CD4-positive, alpha-beta memory T cell (primary cell): ENCODE data around the gene OTUD6A. TPM values are rescaled to one million over a fixed set of nuclear protein-coding genes. Genes with fewer than 3 reads are reported as not detected.
A peak's percentile ranks its signal among the peaks of the same experiment; 100 is the strongest.
"Not testable (repeated sequence)": the region's sequence is repeated elsewhere in the genome, so short reads cannot be mapped to it uniquely, and the experiment has no call there.

Source experiments
- CTCF ChIA-PET: fragments of 350-600 bp; sonication (Branson Sonifier 250); formaldehyde crosslinking; loops from one replicate; lab custom pipeline; 2021; ENCODE audit warnings: inconsistent platforms; ENCODE audit not compliant: partially characterized antibody; lab: Charles Lee
- POLR2A ChIA-PET: fragments of 350-600 bp; sonication (Branson Sonifier 250); formaldehyde crosslinking; loops from one replicate; lab custom pipeline; 2021; ENCODE audit not compliant: partially characterized antibody; lab: Charles Lee
- DNase-seq, 5 donors: peaks; one replicate each; pipeline versions ENCODE4 v3.0.0 to v3.0.0-alpha.2; 2020 to 2022; ENCODE audit warnings: mixed read lengths in 1 of 5
- H3K27ac ChIP-seq: one replicate; pipeline ENCODE4 v1.7.0; 2013; ENCODE audit warnings: low read depth, low read length
- H3K27me3 ChIP-seq: 2 replicates; pipeline ENCODE4 v1.7.0; 2013; ENCODE audit warnings: mild to moderate bottlenecking, low read length, moderate library complexity; ENCODE audit not compliant: insufficient read depth
- H3K36me3 ChIP-seq: 2 replicates; pipeline ENCODE4 v1.7.0; 2013; ENCODE audit warnings: mild to moderate bottlenecking, low read length, moderate library complexity; ENCODE audit not compliant: insufficient read depth
- H3K4me1 ChIP-seq: 2 replicates; pipeline ENCODE4 v1.7.0; 2013; ENCODE audit warnings: mild to moderate bottlenecking, low read length, moderate library complexity; ENCODE audit not compliant: insufficient read depth
- H3K4me3 ChIP-seq, 2 donors: one replicate each; pipeline ENCODE4 v1.7.0; 2013; ENCODE audit warnings: low read length in 2 of 2, mild to moderate bottlenecking in 1 of 2
- H3K9me3 ChIP-seq, 2 donors: one replicate each; pipeline ENCODE4 v1.7.0; 2013; ENCODE audit warnings: low read length in 2 of 2, control low read depth in 1 of 2; ENCODE audit not compliant: control insufficient read depth in 1 of 2
- H3K27ac Mint-ChIP-seq, 7 donors: one replicate each; pipeline ENCODE4 v1.8.0; 2020 to 2021; ENCODE audit warnings: mixed read lengths in 7 of 7, mild to moderate bottlenecking in 6 of 7, inconsistent platforms in 3 of 7, moderate library complexity in 3 of 7
- H3K27me3 Mint-ChIP-seq, 2 donors: one replicate each; pipeline ENCODE4 v1.8.0; 2020 to 2021; ENCODE audit warnings: mixed read lengths in 2 of 2
- H3K36me3 Mint-ChIP-seq, 2 donors: one replicate each; pipeline ENCODE4 v1.8.0; 2020 to 2021; ENCODE audit warnings: mixed read lengths in 2 of 2, inconsistent platforms in 1 of 2, mild to moderate bottlenecking in 1 of 2
- H3K4me1 Mint-ChIP-seq, 4 donors: one replicate each; pipeline ENCODE4 v1.8.0; 2020 to 2021; ENCODE audit warnings: mixed read lengths in 4 of 4, mild to moderate bottlenecking in 1 of 4
- H3K4me3 Mint-ChIP-seq, 8 donors: one replicate each; pipeline ENCODE4 v1.8.0; 2020 to 2021; ENCODE audit warnings: mixed read lengths in 8 of 8, mild to moderate bottlenecking in 7 of 8, moderate library complexity in 6 of 8, inconsistent platforms in 3 of 8
- H3K9me3 Mint-ChIP-seq, 8 donors: one replicate each; pipeline ENCODE4 v1.8.0; 2020 to 2021; ENCODE audit warnings: mixed read lengths in 8 of 8, mild to moderate bottlenecking in 5 of 8, inconsistent platforms in 3 of 8, moderate library complexity in 1 of 8
- intact Hi-C: fragments of 100-400 bp; cut with micrococcal nuclease; formaldehyde crosslinking; loops from one replicate; pipeline ENCODE4 v1.15.1; 2023
- microRNA-seq: library from miRNA; unstranded; fragments of <30 nt; microRNA quantifications from one replicate; pipeline ENCODE4 v1.2.0, GENCODE V29; 2021; ENCODE audit warnings: borderline replicate concordance, borderline number of aligned reads, borderline microRNAs expressed, mixed read lengths
- polyA plus RNA-seq, 2 donors: library from polyadenylated mRNA; unstranded; fragments of 300-500 nt; fragmentation: Illumina TruSeq; gene quantifications; one replicate each; pipeline ENCODE4 v1.2.3, GENCODE V29; 2021
- total RNA-seq, 2 experiments: library from RNA; stranded (reverse); gene quantifications; one replicate each; pipeline ENCODE4 v1.2.3, GENCODE V29; 2021

Gene OTUD6A
- total and polyA plus RNA-seq, 4 experiments from 2014 or later, result not detected

DNA sequence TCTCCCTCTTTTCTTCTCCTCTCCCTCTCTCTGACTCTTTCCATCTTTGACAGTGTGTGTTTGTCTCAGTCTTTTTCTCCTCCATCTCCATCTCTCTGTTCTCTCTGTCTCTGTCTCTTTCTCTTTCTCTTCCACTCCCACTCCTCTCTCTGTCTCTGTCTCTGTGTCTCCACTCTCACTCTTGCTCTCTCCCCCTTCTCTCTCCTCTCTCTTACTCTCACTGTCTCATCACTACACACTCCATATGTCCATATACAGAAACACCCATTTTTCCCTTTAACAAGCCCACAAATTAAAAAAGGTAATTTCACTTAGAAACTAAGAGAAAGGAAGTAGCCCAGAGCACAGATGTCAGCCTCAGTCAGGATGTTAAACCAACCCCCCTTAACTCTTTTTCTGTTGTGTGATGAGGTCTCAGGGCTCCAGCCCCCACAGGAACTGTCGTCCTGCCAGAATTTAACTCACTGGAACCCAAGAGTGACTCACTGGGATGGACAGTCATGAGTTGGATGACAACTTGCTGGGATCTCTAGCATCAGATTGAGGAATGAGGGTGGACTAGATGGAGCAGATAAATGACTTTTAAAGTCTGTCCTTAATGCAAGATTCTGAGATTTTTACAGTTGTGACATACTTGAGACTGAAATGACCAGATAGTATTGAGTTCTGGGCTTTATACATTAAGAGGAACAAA, 27.5 kb downstream of the OTUD6A start:
- no peak overlapping the region for H3K4me3 ChIP-seq
- no peak for DNase-seq
- no peaks in the 10 kb centered on the region for H3K4me1 Mint-ChIP-seq
- H3K27me3 ChIP-seq, result no peaks in the 10 kb centered on the region
- H3K27ac ChIP-seq, result no peak overlapping the region
- POLR2A ChIA-PET, result no interaction called here
- no peak overlapping the region for H3K27ac Mint-ChIP-seq
- H3K36me3 Mint-ChIP-seq, result no peaks in the 10 kb centered on the region
- CTCF ChIA-PET, result no interaction called here
- H3K36me3 ChIP-seq, result no peaks in the 10 kb centered on the region
- no peaks in the 10 kb centered on the region for H3K27me3 Mint-ChIP-seq
- H3K9me3 Mint-ChIP-seq, result no peaks in the 10 kb centered on the region
- no peaks in the 10 kb centered on the region for H3K9me3 ChIP-seq
- no peak overlapping the region for H3K4me3 Mint-ChIP-seq
- H3K4me1 ChIP-seq, result no peaks in the 10 kb centered on the region
- intact Hi-C loops, result no loop called here

DNA sequence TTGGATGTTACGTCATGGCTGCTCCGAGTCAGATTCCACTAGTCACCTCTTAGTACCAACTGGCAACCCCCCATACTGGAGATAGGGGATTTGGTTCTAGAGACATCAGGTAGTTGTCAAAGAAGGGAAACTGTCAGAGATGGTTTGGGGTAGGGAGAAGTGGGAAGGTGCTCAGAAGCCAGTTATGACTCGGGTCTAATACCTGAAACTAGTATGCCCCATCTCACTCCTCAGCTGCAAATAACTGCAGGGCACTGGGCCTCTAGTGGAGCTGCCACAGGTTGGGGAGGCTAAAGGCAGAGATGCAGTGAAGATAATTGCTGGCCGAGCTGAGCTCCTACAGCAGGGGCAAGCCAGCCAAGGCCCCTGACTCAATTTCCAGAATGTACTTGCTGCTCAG, 30.0 kb downstream of the OTUD6A start:
- H3K4me1 ChIP-seq, result no peaks in the 10 kb centered on the region
- H3K27me3 ChIP-seq, result no peaks in the 10 kb centered on the region
- H3K27ac ChIP-seq, result no peak overlapping the region
- Mint-ChIP-seq H3K27ac (no peak overlapping the region), H3K4me1 (no peaks in the 10 kb centered on the region), H3K4me3 (no peak overlapping the region), H3K27me3 (no peaks in the 10 kb centered on the region), H3K36me3 (no peaks in the 10 kb centered on the region), H3K9me3 (no peaks in the 10 kb centered on the region)
- intact Hi-C loops, result no loop called here
- H3K9me3 ChIP-seq, result no peaks in the 10 kb centered on the region
- no peaks in the 10 kb centered on the region for H3K36me3 ChIP-seq
- no peak overlapping the region for H3K4me3 ChIP-seq
- POLR2A ChIA-PET, result no interaction called here
- CTCF ChIA-PET, result no interaction called here
- DNase-seq, result no peak

DNA sequence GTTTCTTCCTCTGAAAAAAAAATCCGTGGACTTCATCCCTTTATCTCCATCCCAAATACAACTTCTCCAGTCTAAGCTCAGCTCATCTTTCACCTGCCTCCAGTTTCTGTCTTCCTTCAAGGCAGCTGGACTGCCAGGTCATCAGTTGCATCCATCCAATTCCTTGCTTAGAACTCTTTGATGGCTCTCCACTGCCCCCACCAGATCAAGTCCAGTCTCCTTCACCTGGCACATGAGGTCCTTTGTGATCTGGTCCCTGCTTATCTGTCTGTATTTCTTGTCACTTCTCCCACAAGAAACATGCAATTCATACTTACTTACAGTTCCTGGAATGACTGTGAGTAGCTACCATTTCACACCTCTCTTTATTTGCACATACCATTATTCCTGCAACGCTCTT, 33.8 kb downstream of the OTUD6A start:
- CTCF ChIA-PET, result interaction anchor here (0.9 to 3.5 kb wide), 4 partner anchors 8 to 1273 kb away, joined by 3 to 17 read pairs (median 6); partner anchors contain the start of gene IGBP1
- H3K9me3 ChIP-seq, result no peaks in the 10 kb centered on the region
- no peak overlapping the region for H3K4me3 ChIP-seq
- H3K27me3 Mint-ChIP-seq, result peaks cover 2 to 5% of the 10 kb centered on the region in 2 donors
- H3K4me3 Mint-ChIP-seq, result no peak overlapping the region
- POLR2A ChIA-PET, result no interaction called here
- H3K9me3 Mint-ChIP-seq, result peaks cover 0 to 4% (median 1%) of the 10 kb centered on the region in 8 donors
- H3K36me3 ChIP-seq, result no peaks in the 10 kb centered on the region
- intact Hi-C loops, result loop anchor here (2.0 to 5.0 kb wide), 2 partner anchors 557 to 1269 kb away; partner anchors contain the start of gene EFNB1
- H3K4me1 Mint-ChIP-seq, result no peaks in the 10 kb centered on the region
- H3K36me3 Mint-ChIP-seq, result no peaks in the 10 kb centered on the region
- H3K27ac ChIP-seq, result no peak overlapping the region
- H3K27ac Mint-ChIP-seq, result no peak overlapping the region
- DNase-seq, result no peak
- H3K27me3 ChIP-seq, result no peaks in the 10 kb centered on the region
- no peaks in the 10 kb centered on the region for H3K4me1 ChIP-seq

DNA sequence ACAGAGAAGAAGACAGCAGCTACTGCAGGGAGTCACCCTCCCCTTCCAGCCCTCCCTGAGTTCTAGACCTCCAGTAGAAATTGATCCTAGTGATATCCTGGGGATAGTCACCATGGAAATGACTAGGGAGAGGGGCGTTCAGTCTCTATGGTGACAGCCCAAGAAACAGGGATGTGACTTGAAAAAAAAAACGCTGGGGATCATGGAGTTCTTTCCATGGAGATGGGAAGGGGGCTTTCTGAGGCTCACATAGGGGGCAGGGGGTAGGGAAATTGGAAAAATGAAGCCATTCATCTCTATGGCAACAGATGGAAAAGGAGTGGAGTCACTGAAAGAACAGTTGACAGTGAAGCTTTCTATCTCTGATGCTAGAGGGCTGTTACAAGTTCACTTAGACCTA, 43.0 kb downstream of the OTUD6A start:
- Mint-ChIP-seq H3K27ac (no peak overlapping the region), H3K4me3 (no peak overlapping the region), H3K27me3 (no peaks in the 10 kb centered on the region), H3K4me1 (no peaks in the 10 kb centered on the region), H3K9me3 (peaks cover 0 to under 1% (median 0%) of the 10 kb centered on the region in 8 donors), H3K36me3 (no peaks in the 10 kb centered on the region)
- no peak overlapping the region for H3K4me3 ChIP-seq
- no peak overlapping the region for H3K27ac ChIP-seq
- intact Hi-C loops, result no loop called here
- ChIA-PET POLR2A (no interaction called here), CTCF (no interaction called here)
- no peaks in the 10 kb centered on the region for H3K9me3 ChIP-seq
- no peaks in the 10 kb centered on the region for H3K36me3 ChIP-seq
- no peaks in the 10 kb centered on the region for H3K27me3 ChIP-seq
- no peaks in the 10 kb centered on the region for H3K4me1 ChIP-seq
- DNase-seq, result no peak

- DNase-seq, CTCF ChIA-PET, H3K27ac Mint-ChIP-seq, H3K36me3 ChIP-seq, H3K27ac ChIP-seq, POLR2A ChIA-PET, H3K4me1 Mint-ChIP-seq, intact Hi-C loops, H3K4me3 Mint-ChIP-seq, H3K4me3 ChIP-seq, H3K9me3 ChIP-seq, H3K4me1 ChIP-seq, H3K27me3 Mint-ChIP-seq, H3K27me3 ChIP-seq, H3K36me3 Mint-ChIP-seq: not testable (repeated sequence)
- peaks cover 0 to 22% (median 17%) of the 10 kb centered on the region in 8 donors for H3K9me3 Mint-ChIP-seq
These were observed 49.3 kb downstream of the OTUD6A start for GRCh38 chrX:70111436-70112026.

Small RNA genes within 50 kb of the gene (microRNA-seq; reads per million reads assigned to microRNA genes)
- 10.5 reads per million, percentile 40 among the genes with 10 or more reads in this experiment for gene MIR676

Other genes with a start within 250 kb of the OTUD6A start
- not detected for gene AWAT2, start 12.5 kb upstream of the OTUD6A start, total RNA-seq
- not detected for gene AWAT2, start 12.5 kb upstream of the OTUD6A start, polyA plus RNA-seq
- gene IGBP1, start 71.0 kb downstream of the OTUD6A start, total RNA-seq, result 10 to 100 TPM; 60.8 to 66.2 TPM
- 10 to 100 TPM; 56.3 to 60.7 TPM for gene IGBP1, start 71.0 kb downstream of the OTUD6A start, polyA plus RNA-seq
- gene DGAT2L6, start 115.0 kb downstream of the OTUD6A start, total RNA-seq, result not detected
- gene DGAT2L6, start 115.0 kb downstream of the OTUD6A start, polyA plus RNA-seq, result not detected
- not detected for gene AWAT1, start 172.2 kb downstream of the OTUD6A start, total RNA-seq
- not detected for gene AWAT1, start 172.2 kb downstream of the OTUD6A start, polyA plus RNA-seq
- gene P2RY4, start 197.7 kb downstream of the OTUD6A start, total RNA-seq, result under 1 TPM in 1 of 2 experiments, not detected in 1; 0.35 TPM
- not detected for gene P2RY4, start 197.7 kb downstream of the OTUD6A start, polyA plus RNA-seq
- not detected for gene ARR3, start 205.9 kb downstream of the OTUD6A start, total RNA-seq
- gene ARR3, start 205.9 kb downstream of the OTUD6A start, polyA plus RNA-seq, result not detected
- gene RAB41, start 219.7 kb downstream of the OTUD6A start, total RNA-seq, result not detected
- not detected for gene RAB41, start 219.7 kb downstream of the OTUD6A start, polyA plus RNA-seq
- 10 to 100 TPM; 12.7 to 12.9 TPM for gene PDZD11, start 227.5 kb downstream of the OTUD6A start, total RNA-seq
- gene PDZD11, start 227.5 kb downstream of the OTUD6A start, polyA plus RNA-seq, result 10 to 100 TPM; 38.9 to 52.3 TPM
- under 1 TPM; 0.08 to 0.17 TPM for gene KIF4A, start 227.6 kb downstream of the OTUD6A start, total RNA-seq
- not detected for gene KIF4A, start 227.6 kb downstream of the OTUD6A start, polyA plus RNA-seq